Kidney (tissue), 14 donors: ENCODE data around the gene EGFR. TPM values are rescaled to one million over a fixed set of nuclear protein-coding genes. Genes with fewer than 3 reads are reported as not detected.
A peak's percentile ranks its signal among the peaks of the same experiment; 100 is the strongest.

Experiments
- DNase-seq, 5 donors: peaks; one replicate each; pipeline ENCODE4 v3.0.0-alpha.2; 2013 to 2020
- FAIRE-seq: peaks from 2 replicates; lab custom pipeline; 2012; peaks lifted over from hg19 to GRCh38; lab: Jason Lieb, UNC
- H3K27ac ChIP-seq, 2 donors: one replicate each; pipeline ENCODE4 v1.7.0; 2013; ENCODE audit warnings: low read depth in 2 of 2, low read length in 2 of 2, inconsistent platforms in 1 of 2
- H3K27me3 ChIP-seq: one replicate; pipeline ENCODE4 v1.7.1; 2013; ENCODE audit warnings: low read length, inconsistent platforms; ENCODE audit not compliant: control insufficient read depth, insufficient read depth
- H3K36me3 ChIP-seq, 3 donors: one replicate each; pipeline versions ENCODE4 v1.7.0 to v1.7.1; 2013; ENCODE audit warnings: low read length in 3 of 3, control low read depth in 1 of 3, inconsistent platforms in 1 of 3; ENCODE audit not compliant: insufficient read depth in 3 of 3, control insufficient read depth in 2 of 3
- H3K4me1 ChIP-seq, 3 donors: one replicate each; pipeline versions ENCODE4 v1.7.0 to v1.7.1; 2013; ENCODE audit warnings: low read length in 3 of 3, inconsistent platforms in 1 of 3, low read depth in 1 of 3; ENCODE audit not compliant: control insufficient read depth in 2 of 3, insufficient read depth in 2 of 3
- H3K4me3 ChIP-seq, 3 donors: one replicate each; pipeline versions ENCODE4 v1.7.0 to v1.8.1; 2013; ENCODE audit warnings: low read length in 3 of 3, control low read depth in 1 of 3, inconsistent platforms in 1 of 3
- H3K9ac ChIP-seq, 3 donors: one replicate each; pipeline versions ENCODE4 v1.7.0 to v1.7.1; 2013; ENCODE audit warnings: low read length in 3 of 3, control low read depth in 1 of 3, inconsistent platforms in 1 of 3
- H3K9me3 ChIP-seq, 3 donors: one replicate each; pipeline versions ENCODE4 v1.7.0 to v1.7.1; 2013; ENCODE audit warnings: low read length in 3 of 3, control low read depth in 1 of 3, inconsistent platforms in 1 of 3; ENCODE audit not compliant: control insufficient read depth in 2 of 3, insufficient read depth in 1 of 3
- intact Hi-C: fragments of 100-400 bp; cut with DNase I; formaldehyde crosslinking; loops from one replicate; pipeline ENCODE4 v1.11.1; 2022
- polyA plus RNA-seq: library from polyadenylated mRNA; stranded (reverse); fragments of 350-450 nt; fragmentation: Illumina TruSeq; extraction: RNeasy Lipid Tissue Mini Kit (QIAGEN cat#74804); gene quantifications from one replicate; pipeline ENCODE4 v1.2.3, GENCODE V29; 2014; ENCODE audit warnings: low read depth, low replicate concordance; ENCODE audit not compliant: insufficient read depth
- total RNA-seq: library from RNA; stranded (reverse); fragmentation: NEBNext Ultra II Directional; extraction: Animal tissue kit (Norgen Biotek cat#: 25700); gene quantifications from one replicate; pipeline ENCODE4 v1.2.1, GENCODE V29; 2021
- TF ChIP-seq, protein P1 (sequence below): IDR thresholded peaks from 3 replicates; pipeline ENCODE4 v1.5.1; 2012; ENCODE audit warnings: mild to moderate bottlenecking, moderate library complexity, borderline replicate concordance; ENCODE audit not compliant: insufficient read depth; ENCODE audit errors: extremely low read depth
- donor health status: control.
- donor health status: control.
- donor health status: control.
- donor health status: control.
- donor health status: control.
- donor health status: DM: yes; HTN: yes; CAD: no.
- donor health status: Normal renal cell carcinoma (clear cell type).

EGFR gene
- total and polyA plus RNA-seq, 2 donors from 2014 or later: 5.9 to 61.3 TPM

DNA sequence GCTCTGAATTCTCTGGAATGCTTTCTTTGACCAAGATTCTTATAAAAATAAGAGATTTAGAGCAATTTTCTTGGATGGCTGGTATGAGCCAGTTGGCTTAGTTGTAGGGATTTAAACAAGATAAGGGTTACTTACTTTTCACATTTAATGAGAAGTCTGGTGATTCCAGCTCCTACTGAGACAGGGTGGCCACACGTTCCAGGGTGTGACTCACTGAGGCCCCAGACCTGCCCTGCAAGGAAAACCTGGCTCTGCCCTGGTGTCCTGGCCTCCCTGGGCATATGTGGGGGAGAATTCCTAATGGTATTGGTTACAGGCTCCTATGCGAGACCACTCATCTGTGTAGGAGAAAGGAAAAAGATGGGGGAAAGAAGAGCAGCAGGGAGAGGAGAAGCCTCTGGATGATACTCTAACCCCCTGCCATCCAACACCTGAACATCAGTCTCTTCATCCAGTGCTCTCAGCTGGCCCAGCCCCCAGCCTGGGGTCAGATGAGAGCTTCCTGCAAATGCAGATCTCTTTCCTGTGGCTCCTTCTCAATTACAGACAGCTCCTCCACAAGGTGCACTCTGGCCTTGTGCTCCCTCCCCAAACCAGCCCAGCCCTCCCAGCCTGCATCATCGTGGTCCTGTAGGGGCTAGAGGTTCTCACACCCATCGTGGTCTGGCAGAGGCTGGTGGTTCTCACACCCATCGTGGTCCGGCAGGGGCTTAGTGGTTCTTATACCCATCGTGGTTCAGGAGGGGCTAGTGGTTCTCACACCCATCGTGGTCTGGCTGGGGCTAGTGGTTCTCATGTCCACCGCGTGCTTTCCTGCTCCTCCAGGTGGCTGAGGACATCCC is 139.9 kb downstream of the EGFR start:
- TF ChIP-seq, protein P1, sequence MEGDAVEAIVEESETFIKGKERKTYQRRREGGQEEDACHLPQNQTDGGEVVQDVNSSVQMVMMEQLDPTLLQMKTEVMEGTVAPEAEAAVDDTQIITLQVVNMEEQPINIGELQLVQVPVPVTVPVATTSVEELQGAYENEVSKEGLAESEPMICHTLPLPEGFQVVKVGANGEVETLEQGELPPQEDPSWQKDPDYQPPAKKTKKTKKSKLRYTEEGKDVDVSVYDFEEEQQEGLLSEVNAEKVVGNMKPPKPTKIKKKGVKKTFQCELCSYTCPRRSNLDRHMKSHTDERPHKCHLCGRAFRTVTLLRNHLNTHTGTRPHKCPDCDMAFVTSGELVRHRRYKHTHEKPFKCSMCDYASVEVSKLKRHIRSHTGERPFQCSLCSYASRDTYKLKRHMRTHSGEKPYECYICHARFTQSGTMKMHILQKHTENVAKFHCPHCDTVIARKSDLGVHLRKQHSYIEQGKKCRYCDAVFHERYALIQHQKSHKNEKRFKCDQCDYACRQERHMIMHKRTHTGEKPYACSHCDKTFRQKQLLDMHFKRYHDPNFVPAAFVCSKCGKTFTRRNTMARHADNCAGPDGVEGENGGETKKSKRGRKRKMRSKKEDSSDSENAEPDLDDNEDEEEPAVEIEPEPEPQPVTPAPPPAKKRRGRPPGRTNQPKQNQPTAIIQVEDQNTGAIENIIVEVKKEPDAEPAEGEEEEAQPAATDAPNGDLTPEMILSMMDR: no peak
- Histone ChIP-seq H3K4me1 (no peaks in the 10 kb centered on the region), H3K36me3 (peaks cover 2 to 32% (median 19%) of the 10 kb centered on the region in 3 donors), H3K9ac (no peak overlapping the region), H3K27me3 (no peaks in the 10 kb centered on the region), H3K27ac (no peak overlapping the region), H3K9me3 (no peaks in the 10 kb centered on the region), H3K4me3 (no peak overlapping the region)
- DNase-seq (peak in 3 of 5 donors; percentile 53 to 74 (median 60)), FAIRE-seq (no peak)
- intact Hi-C loops: no loop called here

DNA sequence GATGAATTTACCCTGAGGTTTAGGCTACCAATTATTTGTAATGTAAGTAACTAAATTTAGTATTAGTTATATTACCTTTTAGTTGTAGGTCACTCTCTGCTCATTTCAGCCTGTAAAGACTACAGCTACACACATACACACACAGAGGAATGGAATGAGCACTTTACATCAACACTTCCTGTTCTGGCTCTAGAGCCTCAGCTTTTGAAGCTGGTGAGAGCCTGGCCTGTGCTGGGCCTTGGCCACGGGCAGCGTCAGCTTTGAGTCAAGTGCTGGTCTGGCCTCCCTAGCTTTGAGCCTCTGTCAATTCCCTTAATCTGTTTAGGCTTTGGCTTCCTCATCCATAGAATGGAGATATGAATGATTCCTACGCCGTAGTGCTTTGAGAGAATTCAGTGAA is 141.7 kb downstream of the EGFR start:
- H3K27ac ChIP-seq: no peak overlapping the region
- no peaks in the 10 kb centered on the region for H3K27me3 ChIP-seq
- H3K4me3 ChIP-seq: no peak overlapping the region
- H3K36me3 ChIP-seq: peaks cover 2 to 37% (median 20%) of the 10 kb centered on the region in 3 donors
- intact Hi-C loops: no loop called here
- DNase-seq (no peak), FAIRE-seq (no peak)
- TF ChIP-seq, protein P1: no peak
- no peaks in the 10 kb centered on the region for H3K4me1 ChIP-seq
- no peaks in the 10 kb centered on the region for H3K9me3 ChIP-seq
- H3K9ac ChIP-seq: no peak overlapping the region

DNA sequence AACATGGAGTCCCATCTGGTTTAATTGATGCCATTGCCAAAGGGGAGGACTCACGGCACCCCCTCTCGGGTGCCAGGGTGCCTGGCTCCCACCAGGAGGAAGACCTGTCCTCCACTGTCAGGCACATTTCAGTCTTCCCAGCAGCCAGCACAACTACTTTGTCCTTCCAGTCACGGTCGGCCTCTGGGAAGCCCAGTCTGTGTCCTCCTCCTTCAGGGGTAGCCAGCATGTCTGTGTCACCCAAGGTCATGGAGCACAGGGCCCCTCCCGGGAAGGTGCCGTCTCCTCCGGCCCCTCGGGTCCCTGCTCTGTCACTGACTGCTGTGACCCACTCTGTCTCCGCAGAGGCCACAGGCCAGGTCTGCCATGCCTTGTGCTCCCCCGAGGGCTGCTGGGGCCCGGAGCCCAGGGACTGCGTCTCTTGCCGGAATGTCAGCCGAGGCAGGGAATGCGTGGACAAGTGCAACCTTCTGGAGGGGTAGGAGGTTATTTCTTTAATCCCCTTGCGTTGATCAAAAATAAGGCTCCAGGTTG is 142.4 kb downstream of the EGFR start:
- Histone ChIP-seq H3K27me3 (no peaks in the 10 kb centered on the region), H3K36me3 (peaks cover 1 to 36% (median 20%) of the 10 kb centered on the region in 3 donors), H3K27ac (no peak overlapping the region), H3K9me3 (no peaks in the 10 kb centered on the region), H3K4me3 (no peak overlapping the region), H3K4me1 (no peaks in the 10 kb centered on the region), H3K9ac (no peak overlapping the region)
- FAIRE-seq (no peak), DNase-seq (no peak)
- TF ChIP-seq, protein P1: no peak
- intact Hi-C loops: no loop called here
